Measurements from ENCODE around the gene NECTIN3.

Gene NECTIN3

GRCh38 chr3:111068574-111068973, 3.0 kb upstream of the NECTIN3 start:
- H3K79me2 ChIP-seq (ENCODE audit: control insufficient read depth, insufficient read depth, low read length, poor library complexity): peaks cover 23% of the 10 kb centered on the region
- no peak overlapping the region for H3K27ac ChIP-seq (ENCODE audit: low read depth, low read length)
- H2BK120ac ChIP-seq (ENCODE audit: insufficient read depth, low read length, poor library complexity): no peak overlapping the region
- H3K79me1 ChIP-seq (ENCODE audit: low read length): peaks cover 24% of the 10 kb centered on the region
- H3K4me1 ChIP-seq (ENCODE audit: control insufficient read depth in 1 of 2, insufficient read depth in 2 of 2, low read length in 2 of 2): peaks cover 0 to 4% of the 10 kb centered on the region in 2 experiments
- no peak overlapping the region for H3K14ac ChIP-seq (ENCODE audit: low read length)
- WGBS (ENCODE audit: extremely low coverage, insufficient coverage, insufficient read length): no CpG with 5 or more reads among the region's 1 CpG
- no peak overlapping the region for H3K4ac ChIP-seq (ENCODE audit: low read depth, low read length)
- H2AK5ac ChIP-seq (ENCODE audit: low read length): no peak overlapping the region
- no peaks in the 10 kb centered on the region for H3K9me3 ChIP-seq (ENCODE audit: insufficient read depth, low read depth, low read length)
- no peak overlapping the region for H2BK12ac ChIP-seq (ENCODE audit: low read length)
- H2BK5ac ChIP-seq (ENCODE audit: low read depth, low read length, poor library complexity): no peak overlapping the region
- no peak overlapping the region for H3K9ac ChIP-seq (ENCODE audit: low read length)
- H3K23ac ChIP-seq (ENCODE audit: low read length): no peak overlapping the region
- no peak overlapping the region for H3K18ac ChIP-seq (ENCODE audit: low read length)
- no peak overlapping the region for H3K4me2 ChIP-seq (ENCODE audit: low read length)
- H3K27me3 ChIP-seq (ENCODE audit: insufficient read depth, low read length): no peaks in the 10 kb centered on the region
- DNase-seq: no peak
- H4K8ac ChIP-seq (ENCODE audit: low read depth, low read length): no peak overlapping the region
- no peak overlapping the region for H4K12ac ChIP-seq (ENCODE audit: low read depth, low read length)
- H3K4me3 ChIP-seq (ENCODE audit: low read depth, low read length): no peak overlapping the region
- no peaks in the 10 kb centered on the region for H3K36me3 ChIP-seq (ENCODE audit: control insufficient read depth in 1 of 2, insufficient read depth in 2 of 2, low read length in 2 of 2)
- H2AFZ ChIP-seq (ENCODE audit: insufficient read depth, low read length, poor library complexity): no peak overlapping the region
- no peak overlapping the region for H4K91ac ChIP-seq (ENCODE audit: low read depth, low read length)

- no CpG with 5 or more reads among the region's 25 CpGs for WGBS (ENCODE audit: extremely low coverage, insufficient coverage, insufficient read length)
- H2BK12ac ChIP-seq (ENCODE audit: low read length): peak overlapping the region; percentile 59
Observed at GRCh38 chr3:111069974-111070771, 1.4 kb upstream of the NECTIN3 start.

DNA sequence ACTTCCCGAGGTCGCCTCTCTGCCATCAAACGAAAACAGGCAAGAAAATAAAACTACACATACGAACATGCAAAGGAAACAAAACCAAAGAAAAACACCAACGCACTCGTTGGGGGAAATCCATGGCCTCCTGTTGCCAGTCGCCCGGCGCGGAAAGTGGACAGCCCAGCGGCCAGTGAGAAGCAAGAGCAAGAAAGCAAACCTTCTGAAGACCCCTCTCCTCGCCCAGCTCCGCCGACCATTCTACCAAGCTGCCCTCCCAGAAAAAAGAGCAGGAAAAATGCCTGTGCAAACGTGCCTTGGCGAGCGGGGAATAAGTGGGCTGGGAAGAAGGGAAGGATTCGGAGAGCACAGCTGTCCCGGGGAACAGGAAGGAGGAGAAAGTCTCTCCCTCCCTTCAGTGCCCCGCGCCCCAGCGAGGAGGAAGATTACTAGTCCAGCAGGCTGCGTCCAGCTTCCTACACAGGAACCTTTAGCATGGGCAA, 802 bp upstream of the NECTIN3 start:
- H3K9me3 ChIP-seq (ENCODE audit: insufficient read depth, low read depth, low read length): no peaks in the 10 kb centered on the region
- DNase-seq: peak; percentile 41 to 44
- peak overlapping the region; percentile 93 for H2BK5ac ChIP-seq (ENCODE audit: low read depth, low read length, poor library complexity)
- no peak overlapping the region for H2AK5ac ChIP-seq (ENCODE audit: low read length)
- peaks cover 23% of the 10 kb centered on the region for H3K79me2 ChIP-seq (ENCODE audit: control insufficient read depth, insufficient read depth, low read length, poor library complexity)
- H2BK120ac ChIP-seq (ENCODE audit: insufficient read depth, low read length, poor library complexity): peak overlapping the region; percentile 89
- peak overlapping the region; percentile 89 for H3K18ac ChIP-seq (ENCODE audit: low read length)
- peaks cover 24% of the 10 kb centered on the region for H3K79me1 ChIP-seq (ENCODE audit: low read length)
- peak overlapping the region; percentile 95 for H4K8ac ChIP-seq (ENCODE audit: low read depth, low read length)
- peak overlapping the region; percentile 75 for H3K4me2 ChIP-seq (ENCODE audit: low read length)
- H3K36me3 ChIP-seq (ENCODE audit: control insufficient read depth in 1 of 2, insufficient read depth in 2 of 2, low read length in 2 of 2): no peaks in the 10 kb centered on the region
- peaks cover 0 to 4% of the 10 kb centered on the region in 2 experiments for H3K4me1 ChIP-seq (ENCODE audit: control insufficient read depth in 1 of 2, insufficient read depth in 2 of 2, low read length in 2 of 2)
- H3K4me3 ChIP-seq (ENCODE audit: low read depth, low read length): peak overlapping the region; percentile 74
- peak overlapping the region; percentile 82 for H2AFZ ChIP-seq (ENCODE audit: insufficient read depth, low read length, poor library complexity)
- H2BK12ac ChIP-seq (ENCODE audit: low read length): peak overlapping the region; percentile 34
- peak overlapping the region; percentile 57 for H4K12ac ChIP-seq (ENCODE audit: low read depth, low read length)
- no peak overlapping the region for H3K23ac ChIP-seq (ENCODE audit: low read length)
- H3K9ac ChIP-seq (ENCODE audit: low read length): peak overlapping the region; percentile 73
- WGBS (ENCODE audit: extremely low coverage, insufficient coverage, insufficient read length): no CpG with 5 or more reads among the region's 23 CpGs
- peak overlapping the region; percentile 89 for H3K14ac ChIP-seq (ENCODE audit: low read length)
- peak overlapping the region; percentile 81 for H3K4ac ChIP-seq (ENCODE audit: low read depth, low read length)
- H3K27me3 ChIP-seq (ENCODE audit: insufficient read depth, low read length): no peaks in the 10 kb centered on the region
- peak overlapping the region; percentile 89 for H3K27ac ChIP-seq (ENCODE audit: low read depth, low read length)
- H4K91ac ChIP-seq (ENCODE audit: low read depth, low read length): peak overlapping the region; percentile 91

More at GRCh38 chr3:111069974-111070771, 1.4 kb upstream of the NECTIN3 start:
- H3K79me1 ChIP-seq (ENCODE audit: low read length): peaks cover 24% of the 10 kb centered on the region
- H3K4ac ChIP-seq (ENCODE audit: low read depth, low read length): peak overlapping the region; percentile 71
- peak overlapping the region; percentile 78 for H3K14ac ChIP-seq (ENCODE audit: low read length)
- H3K9me3 ChIP-seq (ENCODE audit: insufficient read depth, low read depth, low read length): no peaks in the 10 kb centered on the region
- peak overlapping the region; percentile 95 for H4K8ac ChIP-seq (ENCODE audit: low read depth, low read length)
- H3K9ac ChIP-seq (ENCODE audit: low read length): peak overlapping the region; percentile 73
- H2AFZ ChIP-seq (ENCODE audit: insufficient read depth, low read length, poor library complexity): peak overlapping the region; percentile 82
- H4K91ac ChIP-seq (ENCODE audit: low read depth, low read length): peak overlapping the region; percentile 12
- H4K12ac ChIP-seq (ENCODE audit: low read depth, low read length): peak overlapping the region; percentile 57
- H2BK120ac ChIP-seq (ENCODE audit: insufficient read depth, low read length, poor library complexity): peak overlapping the region; percentile 89
- H3K4me2 ChIP-seq (ENCODE audit: low read length): peak overlapping the region; percentile 75
- peak overlapping the region; percentile 65 for H2BK5ac ChIP-seq (ENCODE audit: low read depth, low read length, poor library complexity)
- peaks cover 23% of the 10 kb centered on the region for H3K79me2 ChIP-seq (ENCODE audit: control insufficient read depth, insufficient read depth, low read length, poor library complexity)
- peaks cover 0 to 4% of the 10 kb centered on the region in 2 experiments for H3K4me1 ChIP-seq (ENCODE audit: control insufficient read depth in 1 of 2, insufficient read depth in 2 of 2, low read length in 2 of 2)
- H3K27me3 ChIP-seq (ENCODE audit: insufficient read depth, low read length): no peaks in the 10 kb centered on the region
- peak overlapping the region; percentile 89 for H3K27ac ChIP-seq (ENCODE audit: low read depth, low read length)
- peak overlapping the region; percentile 64 for H2AK5ac ChIP-seq (ENCODE audit: low read length)
- peak overlapping the region; percentile 74 for H3K4me3 ChIP-seq (ENCODE audit: low read depth, low read length)
- peak in 1 of 2 donors; percentile 5 for DNase-seq
- peak overlapping the region; percentile 9 for H3K23ac ChIP-seq (ENCODE audit: low read length)
- peak overlapping the region; percentile 89 for H3K18ac ChIP-seq (ENCODE audit: low read length)
- no peaks in the 10 kb centered on the region for H3K36me3 ChIP-seq (ENCODE audit: control insufficient read depth in 1 of 2, insufficient read depth in 2 of 2, low read length in 2 of 2)

GRCh38 chr3:111072031-111072921, 660 bp downstream of the NECTIN3 start:
- Histone ChIP-seq H4K8ac (ENCODE audit: low read depth, low read length) (peak overlapping the region; percentile 96), H3K14ac (ENCODE audit: low read length) (peak overlapping the region; percentile 98), H3K4ac (ENCODE audit: low read depth, low read length) (peak overlapping the region; percentile 98), H3K9me3 (ENCODE audit: insufficient read depth, low read depth, low read length) (no peaks in the 10 kb centered on the region), H4K91ac (ENCODE audit: low read depth, low read length) (peak overlapping the region; percentile 97), H4K12ac (ENCODE audit: low read depth, low read length) (peak overlapping the region; percentile 86), H2AFZ (ENCODE audit: insufficient read depth, low read length, poor library complexity) (peak overlapping the region; percentile 90), H3K4me3 (ENCODE audit: low read depth, low read length) (peak overlapping the region; percentile 96), H2BK120ac (ENCODE audit: insufficient read depth, low read length, poor library complexity) (peak overlapping the region; percentile 92), H2BK12ac (ENCODE audit: low read length) (peak overlapping the region; percentile 85), H3K4me2 (ENCODE audit: low read length) (peak overlapping the region; percentile 59), H3K79me2 (ENCODE audit: control insufficient read depth, insufficient read depth, low read length, poor library complexity) (peaks cover 27% of the 10 kb centered on the region), H3K27me3 (ENCODE audit: insufficient read depth, low read length) (no peaks in the 10 kb centered on the region), H3K18ac (ENCODE audit: low read length) (peak overlapping the region; percentile 99), H3K4me1 (ENCODE audit: control insufficient read depth in 1 of 2, insufficient read depth in 2 of 2, low read length in 2 of 2) (peaks cover 3 to 4% of the 10 kb centered on the region in 2 experiments), H2AK5ac (ENCODE audit: low read length) (peak overlapping the region; percentile 72), H3K27ac (ENCODE audit: low read depth, low read length) (peak overlapping the region; percentile 97), H2BK5ac (ENCODE audit: low read depth, low read length, poor library complexity) (peak overlapping the region; percentile 98), H3K23ac (ENCODE audit: low read length) (no peak overlapping the region), H3K79me1 (ENCODE audit: low read length) (peaks cover 24% of the 10 kb centered on the region), H3K9ac (ENCODE audit: low read length) (peak overlapping the region; percentile 94), H3K36me3 (ENCODE audit: control insufficient read depth in 1 of 2, insufficient read depth in 2 of 2, low read length in 2 of 2) (no peaks in the 10 kb centered on the region)
- peak; percentile 36 to 51 for DNase-seq
- WGBS (ENCODE audit: extremely low coverage, insufficient coverage, insufficient read length): no CpG with 5 or more reads among the region's 71 CpGs
